Liver (tissue), 3 donors: Measurements from ENCODE around the gene ZNF701.

Source experiments
- EGR1 ChIP-seq, 2 donors: IDR thresholded peaks; 2 replicates each; pipeline ENCODE4 v1.6.1; 2016 to 2018; ENCODE audit warnings: antibody characterized with exemption in 2 of 2, low read depth in 2 of 2
- FOXA1 ChIP-seq: IDR thresholded peaks from 2 replicates; pipeline ENCODE4 v1.6.1; 2016; ENCODE audit warnings: antibody characterized with exemption
- GABPA ChIP-seq, 2 donors: IDR thresholded peaks in 1 of 2; conservative IDR thresholded peaks in 1 of 2; 2 replicates each; pipeline ENCODE4 v1.6.1; 2016; ENCODE audit warnings: antibody characterized with exemption in 2 of 2, mild to moderate bottlenecking in 1 of 2, moderate library complexity in 1 of 2
- NR2F2 ChIP-seq: IDR thresholded peaks from 2 replicates; pipeline ENCODE4 v1.6.1; 2016; ENCODE audit warnings: antibody characterized with exemption
- RAD21 ChIP-seq, 2 donors: IDR thresholded peaks; 2 replicates each; pipeline ENCODE4 v1.6.1; 2016; ENCODE audit warnings: antibody characterized with exemption in 2 of 2, mild to moderate bottlenecking in 2 of 2
- SP1 ChIP-seq: IDR thresholded peaks from 2 replicates; pipeline ENCODE4 v1.6.1; 2018; ENCODE audit warnings: antibody characterized with exemption, mild to moderate bottlenecking
- TAF1 ChIP-seq: conservative IDR thresholded peaks from 2 replicates; pipeline ENCODE4 v1.6.1; 2016; ENCODE audit warnings: antibody characterized with exemption, mild to moderate bottlenecking
- YY1 ChIP-seq: IDR thresholded peaks from 2 replicates; pipeline ENCODE4 v1.6.1; 2016; ENCODE audit warnings: antibody characterized with exemption, mild to moderate bottlenecking
- TF ChIP-seq, protein P1 (sequence below): fragments of 150-350 bp; IDR thresholded peaks from 2 replicates; pipeline ENCODE4 v1.5.1; 2017; ENCODE audit warnings: improper control_type of control experiment, low read depth, low read length; ENCODE audit not compliant: missing input control
- TF ChIP-seq, protein P2 (sequence below): IDR thresholded peaks from 2 replicates; pipeline ENCODE4 v1.6.1; 2016; ENCODE audit warnings: antibody characterized with exemption
- TF ChIP-seq, protein P3 (sequence below): IDR thresholded peaks from 2 replicates; pipeline ENCODE4 v1.6.1; 2016; ENCODE audit warnings: antibody characterized with exemption, mild to moderate bottlenecking
- TF ChIP-seq, protein P4 (sequence below): IDR thresholded peaks from 2 replicates; pipeline ENCODE4 v1.6.1; 2016; ENCODE audit warnings: antibody characterized with exemption
- donor health status: healthy.
- donor health status: healthy.

DNA sequence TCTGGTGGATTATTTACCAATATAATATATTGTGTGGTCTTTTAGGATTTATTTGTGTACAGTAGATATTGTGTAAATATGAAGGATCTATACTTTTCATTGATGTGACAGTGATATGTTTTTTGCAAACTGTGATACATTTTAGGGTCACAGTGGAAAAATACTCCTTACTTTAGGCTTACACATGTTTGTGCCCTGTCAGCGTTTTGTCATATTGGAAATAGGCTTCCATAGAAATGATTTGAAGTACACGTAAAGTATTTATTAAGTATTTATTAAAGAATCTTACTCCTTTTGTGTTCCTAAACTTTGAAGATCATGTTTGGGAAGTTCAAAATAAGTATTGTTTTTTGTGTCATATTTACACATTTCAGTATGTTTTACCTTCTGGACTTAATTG is 37.6 kb upstream of the ZNF701 start:
- TF ChIP-seq, protein P1, sequence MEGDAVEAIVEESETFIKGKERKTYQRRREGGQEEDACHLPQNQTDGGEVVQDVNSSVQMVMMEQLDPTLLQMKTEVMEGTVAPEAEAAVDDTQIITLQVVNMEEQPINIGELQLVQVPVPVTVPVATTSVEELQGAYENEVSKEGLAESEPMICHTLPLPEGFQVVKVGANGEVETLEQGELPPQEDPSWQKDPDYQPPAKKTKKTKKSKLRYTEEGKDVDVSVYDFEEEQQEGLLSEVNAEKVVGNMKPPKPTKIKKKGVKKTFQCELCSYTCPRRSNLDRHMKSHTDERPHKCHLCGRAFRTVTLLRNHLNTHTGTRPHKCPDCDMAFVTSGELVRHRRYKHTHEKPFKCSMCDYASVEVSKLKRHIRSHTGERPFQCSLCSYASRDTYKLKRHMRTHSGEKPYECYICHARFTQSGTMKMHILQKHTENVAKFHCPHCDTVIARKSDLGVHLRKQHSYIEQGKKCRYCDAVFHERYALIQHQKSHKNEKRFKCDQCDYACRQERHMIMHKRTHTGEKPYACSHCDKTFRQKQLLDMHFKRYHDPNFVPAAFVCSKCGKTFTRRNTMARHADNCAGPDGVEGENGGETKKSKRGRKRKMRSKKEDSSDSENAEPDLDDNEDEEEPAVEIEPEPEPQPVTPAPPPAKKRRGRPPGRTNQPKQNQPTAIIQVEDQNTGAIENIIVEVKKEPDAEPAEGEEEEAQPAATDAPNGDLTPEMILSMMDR: no peak
- TF ChIP-seq RAD21 (IDR thresholded peaks at IDR 0.05) (no peak), EGR1 (IDR thresholded peaks at IDR 0.05; ENCODE audit: low read depth in 2 of 2) (no peak), SP1 (no peak), GABPA (IDR thresholded peaks at IDR 0.05 in 1 of 2, conservative IDR thresholded peaks at IDR 0.05 in 1 of 2) (no peak), YY1 (no peak), FOXA1 (no peak), NR2F2 (no peak), TAF1 (no peak)
- TF ChIP-seq, protein P2, sequence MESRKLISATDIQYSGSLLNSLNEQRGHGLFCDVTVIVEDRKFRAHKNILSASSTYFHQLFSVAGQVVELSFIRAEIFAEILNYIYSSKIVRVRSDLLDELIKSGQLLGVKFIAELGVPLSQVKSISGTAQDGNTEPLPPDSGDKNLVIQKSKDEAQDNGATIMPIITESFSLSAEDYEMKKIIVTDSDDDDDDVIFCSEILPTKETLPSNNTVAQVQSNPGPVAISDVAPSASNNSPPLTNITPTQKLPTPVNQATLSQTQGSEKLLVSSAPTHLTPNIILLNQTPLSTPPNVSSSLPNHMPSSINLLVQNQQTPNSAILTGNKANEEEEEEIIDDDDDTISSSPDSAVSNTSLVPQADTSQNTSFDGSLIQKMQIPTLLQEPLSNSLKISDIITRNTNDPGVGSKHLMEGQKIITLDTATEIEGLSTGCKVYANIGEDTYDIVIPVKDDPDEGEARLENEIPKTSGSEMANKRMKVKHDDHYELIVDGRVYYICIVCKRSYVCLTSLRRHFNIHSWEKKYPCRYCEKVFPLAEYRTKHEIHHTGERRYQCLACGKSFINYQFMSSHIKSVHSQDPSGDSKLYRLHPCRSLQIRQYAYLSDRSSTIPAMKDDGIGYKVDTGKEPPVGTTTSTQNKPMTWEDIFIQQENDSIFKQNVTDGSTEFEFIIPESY: no peak
- TF ChIP-seq, protein P3, sequence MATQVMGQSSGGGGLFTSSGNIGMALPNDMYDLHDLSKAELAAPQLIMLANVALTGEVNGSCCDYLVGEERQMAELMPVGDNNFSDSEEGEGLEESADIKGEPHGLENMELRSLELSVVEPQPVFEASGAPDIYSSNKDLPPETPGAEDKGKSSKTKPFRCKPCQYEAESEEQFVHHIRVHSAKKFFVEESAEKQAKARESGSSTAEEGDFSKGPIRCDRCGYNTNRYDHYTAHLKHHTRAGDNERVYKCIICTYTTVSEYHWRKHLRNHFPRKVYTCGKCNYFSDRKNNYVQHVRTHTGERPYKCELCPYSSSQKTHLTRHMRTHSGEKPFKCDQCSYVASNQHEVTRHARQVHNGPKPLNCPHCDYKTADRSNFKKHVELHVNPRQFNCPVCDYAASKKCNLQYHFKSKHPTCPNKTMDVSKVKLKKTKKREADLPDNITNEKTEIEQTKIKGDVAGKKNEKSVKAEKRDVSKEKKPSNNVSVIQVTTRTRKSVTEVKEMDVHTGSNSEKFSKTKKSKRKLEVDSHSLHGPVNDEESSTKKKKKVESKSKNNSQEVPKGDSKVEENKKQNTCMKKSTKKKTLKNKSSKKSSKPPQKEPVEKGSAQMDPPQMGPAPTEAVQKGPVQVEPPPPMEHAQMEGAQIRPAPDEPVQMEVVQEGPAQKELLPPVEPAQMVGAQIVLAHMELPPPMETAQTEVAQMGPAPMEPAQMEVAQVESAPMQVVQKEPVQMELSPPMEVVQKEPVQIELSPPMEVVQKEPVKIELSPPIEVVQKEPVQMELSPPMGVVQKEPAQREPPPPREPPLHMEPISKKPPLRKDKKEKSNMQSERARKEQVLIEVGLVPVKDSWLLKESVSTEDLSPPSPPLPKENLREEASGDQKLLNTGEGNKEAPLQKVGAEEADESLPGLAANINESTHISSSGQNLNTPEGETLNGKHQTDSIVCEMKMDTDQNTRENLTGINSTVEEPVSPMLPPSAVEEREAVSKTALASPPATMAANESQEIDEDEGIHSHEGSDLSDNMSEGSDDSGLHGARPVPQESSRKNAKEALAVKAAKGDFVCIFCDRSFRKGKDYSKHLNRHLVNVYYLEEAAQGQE: no peak
- TF ChIP-seq, protein P4, sequence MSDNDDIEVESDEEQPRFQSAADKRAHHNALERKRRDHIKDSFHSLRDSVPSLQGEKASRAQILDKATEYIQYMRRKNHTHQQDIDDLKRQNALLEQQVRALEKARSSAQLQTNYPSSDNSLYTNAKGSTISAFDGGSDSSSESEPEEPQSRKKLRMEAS: no peak
